ENCODE measurements around the gene LPIN1.

LPIN1 gene

DNA sequence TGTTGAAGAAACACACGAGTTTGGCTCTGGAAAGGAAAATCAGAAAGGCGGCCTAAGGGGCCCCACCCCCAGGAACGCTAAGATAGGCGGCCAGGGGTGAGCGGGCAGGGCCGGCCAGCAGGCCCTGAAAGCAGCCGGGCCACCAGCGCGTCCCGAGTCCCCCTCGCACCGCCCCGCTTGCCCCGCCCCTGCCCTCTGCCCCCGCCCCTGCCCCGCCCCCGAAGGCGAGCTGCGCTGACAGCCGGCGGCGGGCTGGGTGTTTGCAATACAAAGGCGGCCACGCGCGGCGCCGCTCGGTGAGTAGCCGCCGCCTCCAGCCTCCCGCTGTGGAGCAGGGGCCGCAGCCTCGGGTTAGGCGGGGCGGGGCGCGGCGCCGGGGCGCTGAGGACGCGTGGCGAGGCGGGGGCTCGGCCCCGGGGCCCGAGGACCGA is at the start of gene LPIN1:
TSS of gene LPIN1 (plus strand) at position 257 of the 431 bp plus-strand sequence. CDS start 18,910 bp downstream, outside the sequence.
- peak; percentile 88 for DNase-seq

- DNase-seq: no peak
Measured at GRCh38 chr2:11696736-11697102, 49.7 kb upstream of the LPIN1 start.

GRCh38 chr2:11697103-11697871 is 49.1 kb upstream of the LPIN1 start:
- DNase-seq: peak; percentile 69

- DNase-seq: peak; percentile 65
Measured at GRCh38 chr2:11698009-11698922, 48.2 kb upstream of the LPIN1 start.

DNA sequence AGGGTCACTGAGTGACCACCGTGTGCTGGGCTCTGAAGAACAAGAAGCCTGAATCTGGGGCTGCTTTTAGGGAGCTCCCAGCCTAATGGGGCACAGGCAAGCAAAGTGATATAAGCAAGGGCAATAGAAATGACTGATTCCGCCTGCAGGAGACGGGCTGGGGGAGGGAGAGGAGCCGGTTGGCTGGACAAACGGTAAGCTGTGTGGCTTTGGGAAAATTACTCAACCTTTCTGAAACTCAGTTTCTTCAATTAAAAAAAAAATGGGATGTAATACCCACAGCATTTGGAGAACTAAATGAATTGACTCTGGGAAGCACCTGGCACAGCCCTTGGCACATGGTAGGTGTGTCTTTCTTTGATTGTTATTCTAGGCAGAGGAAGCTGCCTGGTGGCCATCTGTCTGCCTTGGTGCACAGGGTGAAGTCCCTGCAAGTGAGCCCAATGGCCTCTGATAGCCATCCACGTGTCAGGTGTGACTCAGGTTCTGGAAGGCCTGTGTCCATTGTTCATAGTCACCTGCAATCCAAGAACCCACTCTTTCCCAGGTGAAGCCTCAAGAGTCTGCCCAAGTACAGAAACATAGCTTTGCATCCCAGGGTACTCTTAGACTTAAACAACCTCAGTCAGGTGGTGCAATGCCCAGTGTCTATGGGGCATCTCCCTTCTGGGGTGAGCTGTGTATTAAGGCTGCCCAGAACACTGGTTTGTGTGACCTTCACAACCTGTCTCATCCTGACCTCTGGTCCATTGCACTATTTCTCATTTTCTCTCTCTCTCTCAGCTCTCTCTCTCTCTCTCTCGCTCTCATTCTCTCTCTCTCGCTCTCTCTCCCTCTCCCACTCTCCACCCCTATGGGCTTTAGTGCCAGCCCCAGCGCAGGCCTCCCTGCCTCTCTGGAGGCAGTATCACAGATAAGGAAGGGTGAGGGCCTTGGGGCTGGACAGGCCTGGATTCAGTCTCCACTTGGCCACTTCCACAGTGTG is 46.5 kb upstream of the LPIN1 start:
- no peak for DNase-seq

- no peak for DNase-seq
Measured at GRCh38 chr2:11701206-11701605, 45.2 kb upstream of the LPIN1 start.

GRCh38 chr2:11701751-11702301 is 44.6 kb upstream of the LPIN1 start:
- no peak for DNase-seq

- no peak for DNase-seq
Measured at GRCh38 chr2:11702946-11703345, 43.5 kb upstream of the LPIN1 start.

- peak; percentile 50 for DNase-seq
Measured at GRCh38 chr2:11703700-11704099, 42.7 kb upstream of the LPIN1 start.

DNA sequence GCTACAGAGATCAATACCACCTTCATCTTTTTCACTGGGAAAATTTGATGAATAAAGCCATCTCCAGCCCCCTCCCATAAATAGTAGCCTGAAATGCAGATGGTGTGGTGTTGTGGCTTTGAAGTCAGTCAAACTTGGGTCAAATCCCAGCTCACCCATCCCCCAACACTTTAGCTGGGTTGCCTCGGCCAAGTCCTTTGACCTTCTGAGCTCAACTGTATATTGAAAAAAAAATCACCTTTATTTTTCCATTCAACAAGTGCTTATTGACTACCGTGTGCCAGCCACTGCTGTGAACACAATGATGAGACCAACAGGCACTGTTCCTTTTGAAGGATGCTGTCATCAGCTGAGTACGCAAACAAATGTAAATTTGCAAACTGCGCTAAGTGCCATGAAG is 41.4 kb upstream of the LPIN1 start:
- no peak for DNase-seq

DNA sequence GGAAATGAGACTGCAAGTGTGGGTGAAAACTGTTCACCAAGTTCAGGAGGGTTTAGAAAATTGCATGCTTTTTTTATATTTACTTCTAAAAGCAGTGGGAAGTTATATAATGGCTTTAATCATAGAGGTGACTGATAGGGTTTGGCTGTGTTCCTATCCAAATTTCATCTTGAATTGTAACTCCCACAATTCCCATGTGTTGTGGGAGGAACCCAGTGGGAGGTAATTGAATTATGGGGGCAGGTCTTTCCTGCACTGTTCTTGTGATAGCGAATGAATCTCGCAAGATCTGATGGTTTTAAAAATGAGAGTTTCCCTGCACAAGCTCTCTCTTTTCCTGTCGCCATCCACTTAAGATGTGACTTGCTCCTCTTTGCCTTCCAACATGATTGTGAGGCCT is 40.7 kb upstream of the LPIN1 start:
- no peak for DNase-seq

- DNase-seq: peak; percentile 59
Measured at GRCh38 chr2:11708106-11708505, 38.3 kb upstream of the LPIN1 start.

- DNase-seq: no peak
Measured at GRCh38 chr2:11709293-11709692, 37.1 kb upstream of the LPIN1 start.

DNA sequence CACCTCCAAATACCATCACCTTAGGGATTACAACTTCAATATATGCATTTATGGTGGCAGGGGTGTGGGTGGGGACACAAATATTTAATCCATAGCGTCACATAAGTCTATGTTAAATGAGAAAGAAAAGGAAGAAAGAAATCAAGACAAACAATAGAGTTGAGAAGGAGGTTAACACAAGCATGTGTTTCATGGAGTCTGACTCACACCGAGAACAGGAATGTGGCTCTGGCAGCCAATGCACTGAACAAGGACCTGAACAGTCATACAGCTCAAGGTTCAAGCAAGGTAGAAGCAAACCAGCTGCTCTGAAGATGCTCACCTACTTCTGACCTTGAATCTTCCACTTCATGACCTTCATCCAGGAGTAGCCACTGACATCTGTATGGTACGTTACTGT is 36.2 kb upstream of the LPIN1 start:
- peak; percentile 79 for DNase-seq

DNA sequence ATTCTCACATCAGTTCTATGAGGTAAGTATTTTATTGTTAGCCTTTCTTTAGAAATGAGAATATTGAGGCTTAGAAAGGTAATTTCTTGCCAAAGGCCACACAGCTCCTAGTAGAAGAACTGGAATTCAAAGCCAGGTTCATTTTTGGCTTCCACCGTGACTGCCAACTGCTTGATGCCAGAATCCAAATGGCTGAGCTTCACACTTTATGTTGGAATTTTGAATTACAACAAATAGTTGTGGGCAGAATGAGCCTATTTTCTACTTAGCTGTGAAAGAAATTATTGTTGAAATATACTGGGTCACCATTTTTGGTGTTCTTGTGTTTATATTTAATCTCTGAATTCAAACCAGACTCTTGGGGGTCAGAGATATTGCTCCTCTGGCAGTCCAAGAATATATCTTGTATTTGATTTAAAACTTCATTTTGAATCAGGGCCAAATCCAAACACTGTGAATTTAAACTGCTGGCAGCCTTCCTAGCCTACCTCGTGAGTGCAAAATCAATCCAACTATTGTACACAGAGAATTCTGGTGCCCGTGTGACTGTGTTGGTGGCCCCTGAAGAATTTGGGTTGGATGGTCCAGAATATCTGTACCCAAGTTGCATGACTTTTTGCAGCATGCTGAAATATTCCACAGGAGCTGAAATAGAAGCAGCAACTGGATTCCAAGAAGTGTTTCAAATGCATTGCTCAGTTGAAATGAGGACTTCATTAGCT is 35.6 kb upstream of the LPIN1 start:
- peak; percentile 44 for DNase-seq

DNA sequence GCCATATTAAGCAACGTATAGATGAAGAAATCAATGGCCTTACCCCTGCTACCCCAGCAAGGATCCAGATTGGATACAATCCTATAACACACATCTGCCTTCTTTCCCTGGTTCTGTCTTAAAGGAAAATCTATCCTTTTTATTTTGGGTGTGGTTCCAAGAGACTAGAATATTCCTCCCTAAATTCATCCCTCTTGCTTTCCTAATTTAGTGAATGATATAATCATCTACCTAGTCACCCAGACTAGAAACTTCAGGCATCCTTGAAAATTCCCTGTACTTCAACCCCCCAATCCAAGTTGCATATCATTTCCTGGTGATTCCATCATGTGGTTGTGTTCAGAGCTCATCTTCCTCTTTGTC is 35.1 kb upstream of the LPIN1 start:
- no peak for DNase-seq

DNA sequence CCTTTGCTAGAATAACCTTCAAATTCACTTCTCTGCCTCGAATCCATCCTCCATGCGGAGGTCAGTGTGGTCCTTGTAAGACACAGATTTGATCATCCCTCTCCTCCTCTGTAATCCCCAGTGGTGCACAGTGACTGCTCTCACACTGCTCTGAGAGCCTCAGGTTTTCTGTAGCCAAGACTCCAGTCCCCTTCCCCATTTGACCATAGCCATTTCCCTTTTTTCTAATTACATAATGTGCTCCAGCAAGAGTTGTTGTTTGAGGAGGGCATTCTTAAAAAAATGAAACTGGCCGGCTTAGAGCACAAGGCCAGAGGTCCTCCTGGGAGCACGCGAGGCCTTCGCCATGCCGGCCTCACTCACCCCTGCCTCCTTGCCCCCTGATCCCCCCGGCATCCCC is 34.7 kb upstream of the LPIN1 start:
- no peak for DNase-seq

DNA sequence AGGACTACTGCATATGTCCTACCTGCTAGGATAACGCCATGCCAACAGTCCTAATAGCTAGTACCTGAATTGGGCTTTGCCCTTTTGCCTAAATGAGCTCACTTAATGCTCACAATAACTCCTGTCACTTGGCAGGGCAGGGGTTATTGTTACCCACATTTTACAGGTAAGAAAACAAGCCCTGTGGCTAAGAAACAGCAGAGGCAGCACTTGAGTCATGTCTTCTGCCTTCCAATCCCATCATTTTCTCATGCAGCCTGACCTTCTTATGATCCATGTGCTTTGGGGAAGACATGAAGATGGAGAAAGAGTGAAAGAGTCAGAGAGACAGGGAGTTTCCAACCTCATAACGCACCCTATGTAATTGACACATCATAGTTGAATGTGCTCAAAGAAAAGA is 33.6 kb upstream of the LPIN1 start:
- no peak for DNase-seq

DNA sequence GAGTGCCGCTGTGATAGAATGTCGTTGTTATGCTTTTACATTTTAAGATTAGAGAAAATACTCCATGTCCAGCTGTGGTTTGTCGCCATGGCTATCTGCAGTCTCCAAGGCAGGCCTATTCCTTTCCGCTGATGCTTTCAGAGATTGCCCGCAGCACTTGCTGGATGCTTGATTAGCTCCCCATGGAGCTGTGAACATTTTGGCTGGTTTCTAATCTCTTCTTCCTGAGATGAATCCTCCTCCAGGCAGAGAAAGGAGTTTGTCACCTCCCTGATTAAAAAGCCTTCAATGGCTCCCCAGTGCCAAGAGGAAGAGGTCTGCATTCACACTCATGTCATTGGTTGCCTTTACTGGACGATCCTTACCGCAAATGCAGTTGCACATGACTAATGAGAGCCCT is 32.6 kb upstream of the LPIN1 start:
- DNase-seq: no peak

DNA sequence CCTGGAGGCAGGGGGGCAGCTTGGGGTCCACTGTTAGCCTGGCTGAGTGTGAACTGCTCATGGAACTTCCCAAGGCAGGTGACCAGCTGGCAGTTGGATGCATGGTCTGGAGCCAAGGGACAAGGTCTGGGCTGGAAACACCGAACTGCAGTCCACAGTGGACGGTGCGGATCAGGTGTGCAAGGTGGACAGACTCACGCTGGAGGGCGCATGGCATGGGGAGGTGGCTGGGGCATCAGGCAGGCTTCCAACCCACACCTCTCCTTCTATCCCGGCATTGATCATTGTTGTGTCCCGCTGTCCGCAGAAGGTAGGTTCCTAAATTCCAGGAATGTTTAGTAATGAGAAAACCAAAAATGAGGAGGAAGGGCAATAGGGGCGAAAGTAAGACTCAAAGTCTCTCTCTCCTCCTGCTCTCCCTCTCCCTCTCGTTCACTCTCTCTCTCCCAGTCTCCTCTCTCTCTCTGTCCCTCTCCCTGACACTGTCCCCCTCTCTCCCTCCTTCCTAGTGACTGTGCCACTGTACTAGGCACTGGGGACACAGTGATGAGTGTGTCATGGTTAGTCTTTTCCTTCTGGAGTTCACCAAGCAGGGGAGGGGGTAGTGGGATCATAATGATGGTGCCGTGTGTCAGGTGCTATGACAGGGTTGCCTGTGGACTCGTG is 30.3 kb upstream of the LPIN1 start:
- DNase-seq: no peak

GRCh38 chr2:11716689-11717321 is 29.6 kb upstream of the LPIN1 start:
- peak; percentile 62 for DNase-seq
